Adrenal gland (tissue), 5 donors: Measurements from ENCODE around the gene S100A4.

Experiments
- CTCF ChIP-seq, 6 experiments: fragments of 450-650 bp in 4 of 6; fragments of 200-600 bp in 2 of 6; sonication (generic) in 1 of 6; IDR thresholded peaks; 1 replicate in 5 of 6; 2 replicates in 1 of 6; pipeline versions ENCODE4 v1.5.1 to v1.8.0; 2016 to 2021; ENCODE audit warnings: antibody characterized with exemption in 6 of 6, mild to moderate bottlenecking in 2 of 6, moderate library complexity in 1 of 6
- POLR2A ChIP-seq, 2 donors: fragments of 450-650 bp; IDR thresholded peaks; one replicate each; pipeline ENCODE4 v1.6.1; 2017; ENCODE audit warnings: antibody characterized with exemption in 2 of 2, mild to moderate bottlenecking in 2 of 2, moderate library complexity in 1 of 2
- donor health status: DM: no; HTN: no; CAD: no.

GRCh38 chr1:153569465-153569864 lies 23.9 kb upstream of the S100A4 start:
- TF ChIP-seq CTCF (IDR thresholded peaks at IDR 0.05): no peak
- TF ChIP-seq POLR2A (IDR thresholded peaks at IDR 0.05): no peak
